HG03039 (cell line): Measurements from ENCODE around the gene ABTB2.
"Not testable (repeated sequence)": the region's sequence is repeated elsewhere in the genome, so short reads cannot be mapped to it uniquely, and the experiment has no call there.

Source experiments
- ATAC-seq: cut with Tn5 transposase; IDR thresholded peaks from one replicate; pipeline ENCODE4 v1.9.1; 2021; ENCODE audit warnings: mild to moderate bottlenecking, moderate library complexity; ENCODE audit not compliant: unreplicated experiment

ABTB2 gene

DNA sequence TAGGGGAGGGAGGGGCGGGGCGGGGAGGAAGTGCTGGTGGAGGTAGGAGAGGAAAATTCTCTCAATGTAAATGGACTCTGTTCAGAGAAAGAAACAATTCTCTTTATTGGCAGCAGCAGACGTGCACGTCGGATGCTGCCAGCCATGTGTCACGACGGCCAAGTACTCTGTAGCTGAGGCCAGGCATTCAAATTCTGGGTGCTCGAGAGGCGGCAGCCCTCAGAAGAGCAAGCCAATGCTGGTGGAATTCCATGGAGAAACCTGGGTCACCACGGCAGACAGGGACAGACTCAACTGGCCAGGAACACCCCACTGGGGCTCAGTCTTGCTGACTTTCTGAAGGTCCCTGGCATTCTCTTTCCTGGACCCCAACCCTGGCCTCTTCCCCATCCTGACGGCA lies 90.8 kb downstream of the ABTB2 start:
- ATAC-seq: no peak

DNA sequence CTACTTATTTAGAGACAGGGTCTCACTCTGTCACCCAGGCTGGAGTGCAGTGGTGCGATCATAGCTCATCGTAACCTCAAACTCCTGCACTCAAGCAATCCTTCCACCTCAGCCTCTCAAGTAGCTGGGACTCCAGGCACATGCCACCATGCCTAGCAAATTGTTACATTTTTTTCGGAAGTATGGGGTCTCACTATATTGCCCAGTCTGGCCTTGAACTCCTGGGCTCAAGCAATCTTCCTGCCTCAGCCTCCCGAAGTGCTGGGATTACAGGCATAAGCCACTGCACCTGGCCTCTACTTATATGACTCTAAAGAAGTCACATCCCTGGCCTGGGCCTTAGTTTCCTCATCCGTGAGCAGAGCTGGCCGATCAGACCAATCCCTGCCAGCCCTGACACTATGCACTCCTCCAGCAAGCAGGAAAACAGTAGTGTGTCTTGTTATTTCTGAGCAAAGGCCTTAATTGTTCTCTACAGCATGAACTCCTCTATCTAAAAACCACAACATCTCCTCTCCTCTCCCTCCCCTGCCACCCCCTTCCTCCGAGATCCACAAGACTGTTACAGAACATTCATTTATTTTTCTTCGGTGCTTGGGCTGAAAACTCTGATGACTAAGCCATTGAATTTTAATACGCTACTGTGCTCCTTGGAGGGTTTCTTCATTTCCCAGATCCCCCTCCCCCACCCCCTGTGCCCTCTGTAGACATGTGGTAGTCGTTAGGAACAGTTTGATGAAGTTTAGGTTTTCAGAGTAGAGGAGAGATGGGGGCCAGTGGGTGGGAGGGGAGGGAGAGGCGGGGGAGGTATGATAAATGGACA lies 91.5 kb downstream of the ABTB2 start:
- no peak for ATAC-seq

DNA sequence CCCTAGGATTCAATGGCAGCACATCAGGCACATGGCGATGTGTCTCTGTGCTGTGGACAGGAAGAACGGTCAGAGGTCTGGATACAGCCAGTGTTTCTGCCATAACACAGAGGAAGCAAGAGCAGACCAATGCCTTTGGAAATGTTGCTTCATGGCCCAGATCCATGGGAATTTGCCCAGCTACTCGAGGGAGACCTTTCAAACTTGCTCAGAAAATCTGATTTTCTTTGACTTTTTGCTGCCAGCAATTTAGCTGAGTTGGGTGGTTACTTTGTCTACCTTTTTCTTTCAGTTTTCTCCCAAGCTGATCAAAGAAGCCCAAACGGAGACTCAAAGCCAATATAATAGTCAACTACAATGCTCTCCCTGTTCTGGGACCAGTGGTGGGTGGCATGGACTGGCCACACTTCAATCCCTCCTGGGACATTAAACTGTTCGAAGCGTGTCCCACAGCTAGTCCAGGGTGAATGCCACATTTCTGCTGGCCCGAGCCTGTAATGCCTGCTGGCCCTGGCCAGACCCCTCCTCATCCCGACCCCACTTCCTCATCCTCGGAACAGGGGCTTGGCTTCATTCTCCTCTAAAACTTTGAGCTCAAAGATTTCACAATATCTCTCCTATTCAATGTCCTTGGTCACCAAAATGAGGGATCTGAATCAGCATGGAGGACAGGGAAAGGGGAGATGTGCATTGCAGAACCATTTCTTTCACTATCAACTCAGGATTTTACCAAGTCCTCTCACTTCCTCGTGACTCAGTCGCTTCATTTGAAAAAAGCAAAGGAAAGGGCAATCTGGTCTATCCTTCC lies 93.3 kb downstream of the ABTB2 start:
- ATAC-seq: no peak

- ATAC-seq: no peak
Observed at GRCh38 chr11:34263441-34264091, 94.2 kb downstream of the ABTB2 start.

GRCh38 chr11:34262531-34263081 lies 95.2 kb downstream of the ABTB2 start:
- ATAC-seq: no peak

DNA sequence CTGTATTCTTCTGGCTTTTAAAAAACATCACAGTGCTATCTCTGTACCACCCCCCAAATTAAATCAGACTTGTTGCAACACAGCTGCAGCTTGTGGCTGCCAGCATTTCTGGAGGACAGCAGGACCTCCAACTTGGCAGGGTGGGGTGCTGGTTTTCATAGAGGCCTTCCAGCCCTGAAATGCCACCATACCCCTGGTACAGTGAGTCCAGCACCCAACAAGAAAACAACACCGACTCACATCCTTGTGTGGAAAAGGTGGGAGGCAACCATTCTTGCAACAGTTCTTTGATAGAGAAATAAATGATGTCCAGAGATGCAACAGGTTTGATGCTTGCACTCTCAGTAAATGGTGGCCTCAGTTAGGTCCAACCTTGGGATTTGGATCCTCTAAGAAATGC lies 96.0 kb downstream of the ABTB2 start:
- no peak for ATAC-seq

- no peak for ATAC-seq
Observed at GRCh38 chr11:34261095-34261494, 96.7 kb downstream of the ABTB2 start.

GRCh38 chr11:34260072-34260575 lies 97.7 kb downstream of the ABTB2 start:
- no peak for ATAC-seq

DNA sequence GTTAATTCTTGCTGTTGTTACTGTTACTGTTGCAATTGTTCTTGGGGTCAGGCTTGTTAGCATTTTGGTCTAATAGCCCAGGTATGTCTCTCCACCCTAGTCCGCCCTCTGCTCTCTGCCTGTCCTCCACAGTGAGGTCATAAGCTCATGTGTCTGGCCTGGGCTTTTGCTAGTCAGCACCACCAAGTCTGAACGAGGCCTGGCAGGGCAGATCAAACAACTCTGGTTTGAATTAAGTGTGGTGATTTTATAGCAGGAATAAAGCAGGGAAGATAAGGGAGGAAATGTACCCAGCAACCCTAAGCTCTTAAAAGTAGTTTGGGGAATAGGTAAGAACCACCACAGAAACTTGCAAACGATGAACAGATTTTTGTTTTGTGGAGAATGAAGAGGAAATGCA lies 98.7 kb downstream of the ABTB2 start:
- no peak for ATAC-seq

DNA sequence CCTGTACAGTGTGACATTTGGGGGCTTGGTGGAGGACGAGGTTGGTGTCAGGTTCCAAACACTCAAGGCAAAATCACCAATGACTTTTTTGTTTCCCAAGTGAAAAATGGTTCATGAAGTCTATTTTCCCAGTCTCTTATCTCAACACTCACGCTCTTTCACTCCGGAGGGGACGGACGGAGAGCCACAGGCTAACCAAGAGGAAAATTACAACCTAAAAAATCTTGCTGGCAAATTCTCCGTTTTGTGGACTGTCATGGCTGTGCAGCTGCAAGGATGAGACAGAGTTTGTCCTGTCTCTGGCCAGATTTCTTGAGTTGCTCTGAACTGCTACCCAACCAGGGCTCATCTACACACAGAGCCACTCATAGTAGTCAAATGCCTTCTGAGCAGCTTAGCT lies 101.2 kb downstream of the ABTB2 start:
- ATAC-seq: no peak

- ATAC-seq: no peak
Observed at GRCh38 chr11:34256150-34256549, 101.7 kb downstream of the ABTB2 start.

GRCh38 chr11:34255101-34255500 lies 102.7 kb downstream of the ABTB2 start:
- ATAC-seq: no peak

DNA sequence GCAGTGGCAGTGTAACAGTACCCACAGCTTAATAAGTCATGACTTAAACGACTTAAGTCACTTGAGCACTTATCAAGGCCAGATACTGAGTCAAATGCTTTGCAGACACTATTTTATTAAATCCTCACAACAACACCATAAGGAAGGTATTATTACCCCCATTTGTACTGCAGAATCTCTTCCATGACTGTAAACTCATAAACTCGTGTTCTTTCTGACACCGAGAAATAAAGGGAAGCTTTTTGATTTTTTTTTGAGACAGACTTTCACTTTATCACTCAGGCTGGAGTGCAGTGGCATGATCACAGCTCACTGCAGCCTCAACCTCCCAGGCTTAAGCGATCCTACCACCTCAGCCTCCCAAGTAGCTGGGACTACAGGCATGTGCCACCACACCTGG lies 103.8 kb downstream of the ABTB2 start:
- no peak for ATAC-seq

- no peak for ATAC-seq
Observed at GRCh38 chr11:34252651-34253050, 105.2 kb downstream of the ABTB2 start.

DNA sequence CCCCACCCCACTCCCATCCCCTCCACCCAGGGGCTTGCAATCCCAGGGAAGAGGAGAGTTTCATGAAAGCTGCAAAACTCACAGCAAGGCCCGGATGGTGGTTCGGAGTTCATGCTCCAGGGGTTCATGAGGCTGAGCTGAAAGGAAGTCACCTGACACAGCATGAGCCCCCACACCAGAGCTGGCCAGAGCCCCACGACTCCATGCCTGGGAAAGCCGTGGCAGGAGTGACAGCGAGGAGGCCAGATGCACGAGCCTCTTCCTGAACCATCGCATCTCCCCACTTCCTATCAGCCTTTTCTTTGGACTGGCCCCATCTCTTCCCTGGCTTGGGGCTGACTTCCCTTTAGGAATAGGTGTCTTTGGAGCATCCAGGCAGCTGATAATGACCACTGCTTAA lies 105.8 kb downstream of the ABTB2 start:
- ATAC-seq: no peak

- ATAC-seq: no peak
Observed at GRCh38 chr11:34251589-34251980, 106.2 kb downstream of the ABTB2 start.

- ATAC-seq: peak; percentile 68
Observed at GRCh38 chr11:34250732-34251588, 106.8 kb downstream of the ABTB2 start.

DNA sequence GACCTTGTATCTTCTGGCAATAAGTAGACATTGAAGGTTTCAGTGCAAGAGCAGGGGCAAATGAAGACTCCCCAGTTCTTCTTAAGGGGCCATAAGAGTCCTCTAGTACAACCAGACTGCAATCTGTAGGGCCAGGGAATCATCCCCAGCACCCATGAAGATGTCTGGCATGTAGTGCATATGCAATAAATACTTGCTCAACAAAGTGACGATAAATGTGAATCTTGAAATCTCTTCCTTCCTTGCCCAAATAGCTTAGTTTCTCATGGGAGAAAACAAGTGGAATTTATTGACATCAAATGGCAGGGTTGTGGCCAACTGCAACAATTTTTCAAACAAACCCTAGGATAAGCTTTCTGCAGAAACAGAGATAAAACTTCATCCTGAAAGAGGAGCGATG lies 107.6 kb downstream of the ABTB2 start:
- ATAC-seq: no peak

- ATAC-seq: no peak
Observed at GRCh38 chr11:34249439-34249838, 108.4 kb downstream of the ABTB2 start.

GRCh38 chr11:34246511-34246910 lies 111.3 kb downstream of the ABTB2 start:
- not testable (repeated sequence) for ATAC-seq
